SJCRH30 (cell line): Measurements from ENCODE around the gene PDPR. TPM values are rescaled to one million over a fixed set of nuclear protein-coding genes. Genes with fewer than 3 reads are reported as not detected.
"Not testable (repeated sequence)": the region's sequence is repeated elsewhere in the genome, so short reads cannot be mapped to it uniquely, and the experiment has no call there.

Experiments used
- DNase-seq, 2 experiments: peaks; one replicate each; pipeline ENCODE4 v3.0.0-alpha.2; 2015 to 2020
- H3K27ac ChIP-seq: fragments of 250-450 bp; sonication (Bioruptor Pico); 2 replicates; pipeline ENCODE4 v1.5.1; 2020; ENCODE audit warnings: mild to moderate bottlenecking, moderate library complexity
- H3K27me3 ChIP-seq: fragments of 250-450 bp; sonication (Bioruptor Pico); 2 replicates; pipeline ENCODE4 v1.5.1; 2020; ENCODE audit warnings: mild to moderate bottlenecking, moderate library complexity
- H3K36me3 ChIP-seq: fragments of 250-450 bp; sonication (Bioruptor Pico); 2 replicates; pipeline ENCODE4 v1.5.1; 2020; ENCODE audit warnings: mild to moderate bottlenecking, moderate library complexity
- H3K4me1 ChIP-seq: fragments of 250-450 bp; sonication (Bioruptor Pico); 2 replicates; pipeline ENCODE4 v1.5.1; 2020; ENCODE audit warnings: mild to moderate bottlenecking, moderate library complexity
- H3K4me3 ChIP-seq: fragments of 250-450 bp; sonication (Bioruptor Pico); 2 replicates; pipeline ENCODE4 v1.5.1; 2020; ENCODE audit warnings: mild to moderate bottlenecking, moderate library complexity
- H3K9me3 ChIP-seq: fragments of 250-450 bp; sonication (Bioruptor Pico); replicated peaks from 2 replicates; pipeline ENCODE4 v1.5.1; 2020; ENCODE audit warnings: mild to moderate bottlenecking, moderate library complexity
- total RNA-seq: library from RNA; depleted of rRNA; stranded (reverse); fragments of >200 nt; shearing (Covaris generic); gene quantifications from 2 replicates; pipeline ENCODE4 v1.2.3, GENCODE V29; 2014; rRNA removed

Gene PDPR
- total RNA-seq: 19.8 and 21.8 TPM in 2 replicates

DNA sequence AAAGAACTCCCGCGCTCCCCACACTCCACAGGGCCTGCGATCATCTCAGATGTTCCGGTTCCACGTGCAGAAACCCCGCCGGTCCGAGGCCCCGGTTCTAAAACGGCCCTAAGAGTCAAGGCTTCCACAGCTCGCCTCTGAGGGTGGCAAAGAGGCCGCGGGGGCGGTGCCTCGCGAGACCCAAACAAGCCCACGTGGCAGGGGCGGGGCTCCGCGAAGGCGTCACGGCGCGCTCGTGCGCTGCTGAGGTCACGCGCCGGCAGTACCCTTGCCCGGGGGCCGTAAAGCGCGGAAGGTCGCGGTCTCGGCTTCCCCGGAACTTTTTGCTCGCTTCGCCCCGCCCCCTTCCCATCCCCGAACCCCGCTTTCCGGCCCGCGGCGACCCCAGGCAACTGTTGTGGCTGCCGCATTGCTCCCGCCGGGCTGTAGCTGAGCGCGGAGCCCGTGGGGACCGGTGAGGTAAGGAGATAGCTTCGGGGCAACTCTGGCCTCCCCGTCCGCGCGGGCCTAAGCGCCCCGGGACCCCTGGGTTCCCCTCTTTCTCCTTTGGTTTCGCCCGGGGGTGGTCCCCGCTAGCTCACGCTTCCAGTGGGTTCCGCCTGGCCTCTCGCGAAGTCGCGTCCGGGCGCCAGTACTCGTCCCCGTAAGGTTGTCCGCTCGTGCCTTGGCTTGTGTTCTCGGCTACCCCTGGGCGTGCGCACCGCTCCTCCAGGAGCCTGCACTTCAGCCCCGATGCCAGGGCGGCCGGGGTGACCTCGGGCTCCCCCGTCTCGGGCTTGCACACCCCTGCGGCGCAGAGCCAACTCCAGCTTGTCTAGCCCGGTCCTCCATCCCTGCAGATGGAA, at the start of gene PDPR:
Gene PDPR (plus strand): TSS at position 351 of the 845 bp plus-strand sequence. CDS start 6,161 bp downstream, outside the sequence.
- H3K27ac ChIP-seq: peak within 1 kb of the TSS; percentile 59
- H3K36me3 ChIP-seq, H3K27me3 ChIP-seq, H3K9me3 ChIP-seq, H3K4me1 ChIP-seq: not testable (repeated sequence)
- H3K4me3 ChIP-seq: peak within 1 kb of the TSS; percentile 93
- peak; percentile 84 to 90 for DNase-seq

DNA sequence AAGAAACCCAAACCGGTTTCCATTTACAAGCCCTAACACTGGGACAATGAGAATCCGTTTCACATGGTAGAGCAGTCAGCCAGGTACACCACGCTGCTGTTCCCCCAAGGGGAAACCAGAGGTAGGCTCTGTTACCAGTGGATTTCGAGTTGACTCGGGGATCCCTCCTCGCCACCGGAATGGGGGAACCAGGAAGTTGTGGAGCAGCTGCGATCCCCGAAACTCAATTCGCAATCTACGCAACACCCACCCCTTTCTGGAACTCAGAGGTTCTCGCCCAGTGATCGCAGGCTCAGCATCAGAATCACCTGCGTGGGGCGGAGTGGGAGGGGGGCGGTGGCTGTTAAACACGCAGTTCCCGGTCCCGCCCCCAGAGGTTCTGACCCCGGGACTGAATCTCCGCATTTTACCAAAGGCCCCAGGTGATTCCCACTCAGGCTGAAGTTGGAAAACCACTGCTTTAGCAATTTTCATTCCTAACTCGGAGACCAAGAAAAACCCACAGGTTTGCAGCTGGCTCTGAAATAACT, 49.2 kb upstream of the PDPR start:
- H3K9me3 ChIP-seq, H3K27me3 ChIP-seq, H3K4me1 ChIP-seq, H3K36me3 ChIP-seq, H3K27ac ChIP-seq: not testable (repeated sequence)
- H3K4me3 ChIP-seq: peak overlapping the region; percentile 90
- DNase-seq: peak in 1 of 2 experiments; percentile 9

DNA sequence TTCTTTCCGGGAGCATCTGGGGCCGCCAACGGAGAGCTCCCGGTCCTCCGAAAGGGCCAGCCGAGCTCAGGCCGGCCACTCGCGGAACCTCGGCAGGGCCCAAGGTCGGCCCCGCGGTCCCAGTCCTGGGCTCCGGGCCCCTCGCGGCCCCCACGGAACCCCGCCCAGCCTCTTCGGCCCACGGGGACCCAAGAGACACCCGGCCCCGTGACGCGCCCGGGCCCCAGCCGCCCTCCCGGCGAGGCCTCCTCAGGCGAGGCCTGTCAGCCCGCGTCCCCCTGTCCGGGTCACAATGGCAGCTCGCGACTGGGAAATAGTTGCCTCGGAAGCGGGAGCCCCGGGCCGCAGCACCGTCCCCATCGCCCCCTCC, 48.8 kb upstream of the PDPR start:
- not testable (repeated sequence) for H3K4me1 ChIP-seq, H3K36me3 ChIP-seq, DNase-seq, H3K27me3 ChIP-seq, H3K9me3 ChIP-seq
- peak overlapping the region; percentile 90 for H3K4me3 ChIP-seq
- peak overlapping the region; percentile 34; the same call in 1 of the 2 replicates for H3K27ac ChIP-seq

DNA sequence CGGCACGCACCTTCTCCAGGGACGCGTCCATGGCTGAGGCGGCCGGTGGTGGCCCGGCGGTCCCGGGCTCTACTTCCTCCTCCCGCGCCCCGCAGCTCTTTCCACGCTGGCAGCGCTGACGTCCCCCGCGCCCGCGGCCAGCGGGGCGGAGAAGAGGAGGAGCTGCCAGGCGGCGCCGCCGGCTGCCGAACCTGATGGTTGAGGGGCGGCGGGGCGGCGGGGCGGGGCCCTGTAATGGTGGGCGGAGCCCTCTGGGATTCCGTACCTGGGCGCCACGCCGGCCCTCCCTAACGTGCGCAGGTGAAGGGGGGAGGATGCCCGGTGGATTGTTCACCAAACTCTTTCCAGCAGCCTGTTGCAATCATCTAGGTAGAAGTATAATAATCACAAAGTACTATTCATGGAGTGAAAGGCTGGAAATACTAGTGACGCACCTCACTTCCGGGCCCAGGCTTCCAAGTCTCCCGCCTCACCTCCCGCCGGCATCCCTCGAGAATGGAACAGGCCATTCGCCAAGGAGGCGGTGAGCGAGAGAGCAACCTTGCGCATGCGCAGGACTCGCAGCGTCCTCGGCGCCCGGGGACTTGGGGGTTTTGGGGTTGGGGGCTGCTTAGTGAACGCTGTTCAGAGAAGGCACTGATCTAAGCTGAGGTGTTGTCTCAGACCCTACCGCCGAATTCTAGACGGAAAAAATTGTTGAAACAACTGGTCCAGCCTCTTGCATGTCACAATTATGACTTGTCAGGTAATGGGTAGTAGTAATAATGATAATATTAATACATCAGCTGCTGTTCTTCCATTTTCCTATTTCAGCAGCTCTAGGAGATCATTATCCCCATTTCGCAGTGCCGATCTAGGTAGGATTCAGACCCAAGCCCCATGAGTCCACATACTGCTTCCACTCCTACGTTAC, 48.1 kb upstream of the PDPR start:
- H3K4me3 ChIP-seq: peak overlapping the region; percentile 90
- not testable (repeated sequence) for H3K9me3 ChIP-seq, H3K36me3 ChIP-seq, H3K4me1 ChIP-seq, H3K27me3 ChIP-seq
- peak; percentile 63 to 74 for DNase-seq
- H3K27ac ChIP-seq: peak overlapping the region; percentile 34; the same call in 1 of the 2 replicates

DNA sequence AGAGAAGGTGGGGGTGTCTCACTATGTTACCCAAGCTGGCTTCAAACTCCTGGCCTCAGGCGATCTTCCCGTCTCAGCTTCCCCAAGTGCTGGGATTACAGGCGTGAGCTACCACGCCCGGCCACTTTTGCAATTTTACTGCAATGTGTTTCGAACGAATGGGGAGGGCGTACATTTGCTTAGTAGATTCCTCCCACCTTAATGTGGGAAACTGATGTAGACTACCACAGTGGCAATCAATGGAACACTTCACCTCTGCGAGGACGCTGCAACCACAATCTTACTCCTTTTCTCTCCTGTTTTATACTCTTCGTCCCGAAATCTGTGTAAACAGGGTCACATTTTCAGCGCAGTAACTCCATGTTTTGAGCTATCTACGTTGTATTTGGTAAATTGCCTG, 47.4 kb upstream of the PDPR start:
- H3K27me3 ChIP-seq, H3K4me1 ChIP-seq, H3K27ac ChIP-seq, H3K9me3 ChIP-seq, DNase-seq, H3K4me3 ChIP-seq, H3K36me3 ChIP-seq: not testable (repeated sequence)

DNA sequence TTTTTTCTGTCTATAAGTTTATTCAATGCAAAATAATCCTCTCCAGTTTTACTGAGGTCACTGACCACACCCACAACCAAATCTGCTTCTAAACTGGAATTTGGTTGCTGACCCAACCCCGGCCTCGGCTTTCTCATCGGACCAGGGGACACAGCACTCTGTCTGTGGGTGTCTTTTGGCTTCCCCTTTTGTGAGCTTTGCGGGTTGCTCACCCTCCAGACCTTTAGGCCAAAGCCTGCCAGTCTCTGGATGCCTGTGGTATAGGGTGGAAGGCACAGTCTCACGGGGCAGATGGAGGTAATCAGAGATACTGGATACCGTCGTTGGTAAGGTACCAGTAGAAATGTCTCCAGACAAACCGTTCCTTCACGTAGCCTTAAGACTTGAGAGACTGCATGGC, 35.1 kb upstream of the PDPR start:
- H3K9me3 ChIP-seq, H3K4me1 ChIP-seq, H3K27ac ChIP-seq, H3K4me3 ChIP-seq, H3K36me3 ChIP-seq, H3K27me3 ChIP-seq, DNase-seq: not testable (repeated sequence)

DNA sequence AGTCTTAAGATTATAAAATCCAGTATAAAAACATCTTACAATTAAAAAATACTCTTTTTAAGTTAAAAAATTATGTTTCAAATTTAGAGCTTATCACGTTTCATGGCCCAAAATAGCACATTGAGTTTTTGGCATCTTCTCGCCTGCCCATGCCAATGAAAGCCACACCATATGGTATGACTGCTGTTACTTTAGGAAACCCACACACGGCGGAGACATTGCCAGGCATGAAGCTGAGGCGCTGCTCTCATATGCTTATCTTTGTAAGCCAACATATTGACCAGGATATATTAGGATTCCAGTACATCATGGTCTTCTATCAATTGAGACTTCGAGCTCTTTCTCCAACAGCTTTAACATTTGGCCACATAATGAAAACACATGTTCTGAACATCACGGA, 32.9 kb upstream of the PDPR start:
- H3K9me3 ChIP-seq, H3K4me1 ChIP-seq, H3K36me3 ChIP-seq, H3K27ac ChIP-seq, H3K27me3 ChIP-seq, DNase-seq, H3K4me3 ChIP-seq: not testable (repeated sequence)

DNA sequence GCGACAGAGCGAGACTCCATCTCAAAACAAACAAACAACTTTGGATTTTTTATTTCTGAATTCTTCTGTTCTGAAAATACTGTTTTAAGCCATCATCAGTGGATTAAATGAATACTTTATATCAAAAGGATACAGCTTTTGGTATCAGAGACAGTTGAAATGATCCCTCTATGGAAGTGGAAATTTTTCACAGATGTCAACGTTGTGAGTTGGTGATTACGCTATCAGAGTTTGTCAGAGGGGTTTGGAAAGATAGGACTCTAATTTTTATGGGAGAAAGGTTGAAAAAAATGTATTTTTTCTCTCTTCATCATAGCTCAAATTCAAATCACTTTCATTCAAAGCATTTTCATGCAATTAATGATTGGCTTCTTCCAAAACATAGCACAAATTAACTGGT, 30.2 kb upstream of the PDPR start:
- H3K27me3 ChIP-seq, H3K27ac ChIP-seq, H3K9me3 ChIP-seq, DNase-seq, H3K4me3 ChIP-seq, H3K4me1 ChIP-seq, H3K36me3 ChIP-seq: not testable (repeated sequence)

DNA sequence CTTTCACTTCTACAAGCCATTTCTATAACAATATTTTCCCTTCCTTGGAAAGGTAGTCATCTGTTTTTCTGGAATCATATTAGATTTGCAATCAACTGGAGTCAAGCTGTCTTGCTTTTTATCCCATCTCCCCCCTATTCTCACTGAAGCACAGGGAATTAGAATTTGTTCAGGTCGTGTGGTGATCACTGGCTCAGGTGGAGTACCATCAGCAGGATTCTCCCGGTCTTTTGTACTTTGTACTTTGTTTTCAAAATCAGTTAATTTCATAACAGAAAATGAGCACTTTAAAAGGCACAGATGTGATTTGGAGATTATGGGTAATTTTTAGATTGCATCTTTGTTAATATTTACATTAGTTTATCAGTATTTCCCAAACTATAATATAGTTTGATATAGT, 26.0 kb upstream of the PDPR start:
- H3K27me3 ChIP-seq, DNase-seq, H3K9me3 ChIP-seq, H3K36me3 ChIP-seq, H3K4me3 ChIP-seq, H3K4me1 ChIP-seq, H3K27ac ChIP-seq: not testable (repeated sequence)

DNA sequence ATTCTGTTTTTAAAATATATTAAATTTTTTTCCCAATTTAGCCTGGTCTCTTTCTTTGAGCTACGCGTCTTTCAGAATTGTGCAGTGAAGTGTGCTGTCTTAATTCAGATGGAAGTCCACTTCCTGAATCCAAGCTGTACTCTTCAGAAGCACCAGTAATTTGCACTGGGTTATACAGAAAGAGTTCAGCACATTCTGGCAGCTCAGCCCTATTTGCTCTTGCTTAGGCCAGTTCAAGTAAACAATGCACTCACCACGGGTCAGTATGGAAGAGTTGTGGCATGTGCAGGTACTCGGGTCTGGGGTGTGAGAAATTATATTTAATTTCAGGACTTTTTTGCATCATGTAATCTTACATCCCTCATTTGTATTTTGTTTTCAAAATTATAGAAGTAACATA, 25.3 kb upstream of the PDPR start:
- not testable (repeated sequence) for H3K27ac ChIP-seq, H3K27me3 ChIP-seq, H3K4me1 ChIP-seq, H3K9me3 ChIP-seq, H3K36me3 ChIP-seq, H3K4me3 ChIP-seq, DNase-seq

DNA sequence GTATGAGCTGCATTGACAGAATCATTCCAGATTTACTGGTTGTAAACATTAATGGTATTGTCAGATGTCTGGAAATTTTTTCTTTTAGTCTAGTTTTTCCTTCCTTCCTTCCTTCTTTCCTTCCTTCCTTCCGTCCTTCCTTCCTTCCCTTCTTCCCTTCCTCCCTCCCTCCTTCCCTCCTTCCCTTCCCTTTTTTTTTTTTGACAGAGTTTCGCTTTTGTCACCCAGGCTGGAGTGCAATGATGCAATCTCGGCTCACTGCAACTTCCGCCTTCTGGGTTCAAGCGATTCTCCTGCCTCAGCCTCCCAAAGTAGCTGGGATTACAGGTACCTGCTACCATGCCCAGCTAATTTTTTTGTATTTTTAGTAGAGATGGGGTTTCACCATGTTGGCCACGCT, 24.8 kb upstream of the PDPR start:
- H3K4me1 ChIP-seq, DNase-seq, H3K9me3 ChIP-seq, H3K4me3 ChIP-seq, H3K36me3 ChIP-seq, H3K27ac ChIP-seq, H3K27me3 ChIP-seq: not testable (repeated sequence)

DNA sequence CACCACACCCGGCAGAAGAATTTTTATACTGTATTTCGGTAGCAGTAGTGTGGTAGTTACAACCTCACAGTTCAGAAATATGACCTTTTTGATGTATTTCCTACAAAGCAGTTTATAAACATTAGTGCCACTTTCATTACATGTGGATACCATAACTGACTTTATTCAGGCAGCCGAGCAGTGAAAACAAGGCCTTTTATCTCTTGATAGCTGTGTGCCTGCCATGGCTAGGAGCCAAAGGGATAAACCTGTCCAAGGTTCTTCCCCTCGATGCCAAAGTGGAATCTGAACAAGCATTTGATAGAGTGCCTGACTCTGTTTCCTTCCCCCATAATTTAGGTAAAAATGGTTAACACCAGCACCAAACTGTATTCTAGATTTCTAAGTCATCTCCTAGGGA, 23.0 kb upstream of the PDPR start:
- H3K27me3 ChIP-seq, H3K9me3 ChIP-seq, H3K27ac ChIP-seq, H3K4me3 ChIP-seq, DNase-seq, H3K4me1 ChIP-seq, H3K36me3 ChIP-seq: not testable (repeated sequence)

DNA sequence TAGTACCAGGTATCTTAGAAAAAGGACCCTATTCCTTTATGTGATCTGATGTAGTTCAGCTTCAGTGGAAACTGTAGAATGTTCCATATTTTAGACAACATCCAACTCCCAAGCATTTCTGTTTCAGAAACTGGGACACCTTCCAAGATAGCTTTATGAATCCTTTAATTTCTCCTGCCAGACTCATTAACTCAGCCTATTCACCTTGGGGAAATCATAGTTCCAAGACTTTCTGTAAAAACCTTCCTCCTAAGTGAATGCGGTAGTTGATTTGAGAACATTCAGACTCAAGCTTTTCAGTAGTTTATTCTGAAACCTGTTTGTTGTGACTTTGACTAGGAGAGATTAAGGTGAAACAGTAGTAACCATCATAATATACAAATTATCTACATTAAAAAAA, 20.0 kb upstream of the PDPR start:
- not testable (repeated sequence) for DNase-seq, H3K9me3 ChIP-seq, H3K4me1 ChIP-seq, H3K27ac ChIP-seq, H3K36me3 ChIP-seq, H3K27me3 ChIP-seq, H3K4me3 ChIP-seq

DNA sequence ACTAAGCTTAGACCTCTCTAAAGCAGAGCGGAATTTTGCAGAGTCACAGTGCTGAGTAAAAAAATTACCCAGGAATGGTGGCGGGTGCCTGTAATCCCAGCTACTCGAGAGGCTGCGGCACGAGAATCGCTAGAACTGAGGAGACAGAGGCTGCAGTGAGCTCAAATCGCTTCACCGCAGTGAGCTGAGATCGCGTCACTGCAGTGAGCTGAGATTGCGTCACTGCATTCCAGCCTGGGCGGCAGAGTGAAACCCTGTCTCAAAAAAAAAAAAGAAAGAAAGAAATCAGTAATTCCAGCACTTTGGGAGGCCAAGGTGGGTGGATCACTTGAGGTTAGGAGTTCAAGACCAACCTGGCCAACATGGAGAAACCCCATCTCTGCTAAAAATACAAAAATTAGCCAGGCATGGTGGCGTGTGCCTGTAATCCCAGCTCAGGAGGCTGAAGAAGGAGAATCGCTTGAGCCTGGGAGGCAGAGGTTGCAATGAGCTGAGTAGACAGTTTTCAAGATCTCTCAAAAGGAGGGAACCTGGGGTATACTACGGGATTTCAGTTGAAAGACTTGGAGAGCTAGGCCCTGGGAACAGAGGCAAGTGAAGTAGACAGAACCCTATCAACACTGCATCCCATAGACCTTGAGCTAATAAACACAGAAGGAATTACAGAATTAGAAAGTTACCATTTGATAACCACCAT, 4.4 kb upstream of the PDPR start:
- not testable (repeated sequence) for H3K4me1 ChIP-seq, H3K27me3 ChIP-seq, H3K27ac ChIP-seq, H3K9me3 ChIP-seq, H3K36me3 ChIP-seq, H3K4me3 ChIP-seq
- DNase-seq: peak; percentile 13 to 22

DNA sequence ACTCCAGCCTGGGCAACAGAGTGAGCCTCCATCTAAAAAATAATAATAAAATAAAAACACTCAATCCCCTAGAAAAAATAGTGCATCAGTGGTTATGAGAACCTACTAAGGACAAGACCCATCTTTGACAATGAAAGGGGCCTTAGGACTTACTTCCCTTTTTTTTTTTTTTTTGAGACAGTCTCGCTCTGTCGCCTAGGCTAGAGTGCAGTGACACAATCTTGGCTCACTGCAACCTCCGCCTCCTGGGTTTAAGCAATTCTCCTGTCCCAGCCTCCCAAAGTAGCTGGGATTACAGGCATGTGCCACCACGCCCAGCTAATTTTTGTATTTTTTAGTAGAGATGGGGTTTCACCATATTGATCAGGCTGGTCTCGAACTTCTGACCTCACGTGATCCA, 2.0 kb upstream of the PDPR start:
- H3K4me1 ChIP-seq, H3K36me3 ChIP-seq, H3K9me3 ChIP-seq, H3K27ac ChIP-seq, H3K27me3 ChIP-seq, DNase-seq, H3K4me3 ChIP-seq: not testable (repeated sequence)
